RWPE1 (cell line): ENCODE data around the gene SLC25A13.
"Not testable (repeated sequence)": the region's sequence is repeated elsewhere in the genome, so short reads cannot be mapped to it uniquely, and the experiment has no call there.

Source experiments
- CTCF ChIA-PET: fragments of 350-600 bp; sonication (Branson Sonifier 250); formaldehyde crosslinking; extraction: SDS; loops from one replicate; lab custom pipeline; 2021; lab: Yijun Ruan, JAX
- POLR2A ChIA-PET: fragments of 400-600 bp; formaldehyde crosslinking; extraction: SDS; loops from one replicate; lab custom pipeline; 2020; ENCODE audit warnings: antibody characterized with exemption; ENCODE audit not compliant: low non-redundant PET; lab: Yijun Ruan, JAX
- DNase-seq: peaks from one replicate; pipeline ENCODE4 v3.0.0; 2012; ENCODE audit warnings: low spot score
- H3K27ac ChIP-seq: fragments of 450-650 bp; 2 replicates; pipeline ENCODE4 v1.5.1; 2017
- TF ChIP-seq, protein P1 (sequence below): fragments of 450-650 bp; conservative IDR thresholded peaks from 2 replicates; pipeline ENCODE4 v1.5.1; 2017; ENCODE audit warnings: low read depth, mild to moderate bottlenecking

The SLC25A13 gene

DNA sequence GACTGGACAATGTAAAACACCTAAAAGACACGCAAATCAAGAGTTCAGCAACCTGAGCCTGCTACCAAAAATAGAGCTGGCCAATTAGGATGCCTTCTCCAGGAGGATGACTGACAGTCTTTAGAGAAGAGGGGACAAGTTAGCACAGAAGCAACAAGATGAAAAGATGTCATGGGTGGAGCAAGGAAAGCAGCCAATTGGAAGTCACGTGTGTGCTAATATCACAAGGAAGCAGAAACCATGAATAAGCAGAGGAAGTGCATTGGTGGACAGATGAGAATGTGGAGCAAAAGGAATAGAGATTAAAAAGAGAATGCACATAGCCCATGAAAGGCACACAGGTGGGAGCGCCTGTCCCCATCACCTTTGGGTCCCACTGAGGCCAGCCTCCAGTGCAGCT is 148.1 kb downstream of the SLC25A13 start:
- ChIA-PET POLR2A (no interaction called here), CTCF (interaction anchor here (0.5 kb wide), 1 partner anchor 94 kb away, joined by 5 read pairs; no protein-coding TSS in a partner anchor)
- no peak for DNase-seq
- TF ChIP-seq, protein P1, sequence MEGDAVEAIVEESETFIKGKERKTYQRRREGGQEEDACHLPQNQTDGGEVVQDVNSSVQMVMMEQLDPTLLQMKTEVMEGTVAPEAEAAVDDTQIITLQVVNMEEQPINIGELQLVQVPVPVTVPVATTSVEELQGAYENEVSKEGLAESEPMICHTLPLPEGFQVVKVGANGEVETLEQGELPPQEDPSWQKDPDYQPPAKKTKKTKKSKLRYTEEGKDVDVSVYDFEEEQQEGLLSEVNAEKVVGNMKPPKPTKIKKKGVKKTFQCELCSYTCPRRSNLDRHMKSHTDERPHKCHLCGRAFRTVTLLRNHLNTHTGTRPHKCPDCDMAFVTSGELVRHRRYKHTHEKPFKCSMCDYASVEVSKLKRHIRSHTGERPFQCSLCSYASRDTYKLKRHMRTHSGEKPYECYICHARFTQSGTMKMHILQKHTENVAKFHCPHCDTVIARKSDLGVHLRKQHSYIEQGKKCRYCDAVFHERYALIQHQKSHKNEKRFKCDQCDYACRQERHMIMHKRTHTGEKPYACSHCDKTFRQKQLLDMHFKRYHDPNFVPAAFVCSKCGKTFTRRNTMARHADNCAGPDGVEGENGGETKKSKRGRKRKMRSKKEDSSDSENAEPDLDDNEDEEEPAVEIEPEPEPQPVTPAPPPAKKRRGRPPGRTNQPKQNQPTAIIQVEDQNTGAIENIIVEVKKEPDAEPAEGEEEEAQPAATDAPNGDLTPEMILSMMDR = no peak
- no peak overlapping the region for H3K27ac ChIP-seq

DNA sequence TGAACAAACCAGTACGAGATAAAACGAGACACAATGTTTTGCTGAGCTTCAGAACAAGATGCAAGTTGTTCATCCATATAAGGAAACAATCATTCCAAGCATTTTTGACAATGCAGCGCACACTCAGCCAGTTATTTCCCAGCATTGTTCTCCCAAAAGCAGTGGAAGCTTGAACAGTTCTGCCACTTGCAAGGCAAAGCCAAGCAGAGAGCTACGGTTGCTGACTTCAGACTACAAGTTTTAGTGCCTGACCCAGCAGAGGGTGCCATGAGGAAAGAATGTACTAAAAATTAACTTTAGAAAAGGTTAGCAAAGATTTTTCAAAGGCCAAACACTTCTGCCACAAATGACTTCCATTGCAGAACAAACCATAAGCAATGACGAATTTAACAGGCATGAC is 152.5 kb downstream of the SLC25A13 start:
- CTCF ChIA-PET = interaction anchor here (0.6 kb wide), 1 partner anchor 84 kb away, joined by 6 read pairs; no protein-coding TSS in a partner anchor

DNA sequence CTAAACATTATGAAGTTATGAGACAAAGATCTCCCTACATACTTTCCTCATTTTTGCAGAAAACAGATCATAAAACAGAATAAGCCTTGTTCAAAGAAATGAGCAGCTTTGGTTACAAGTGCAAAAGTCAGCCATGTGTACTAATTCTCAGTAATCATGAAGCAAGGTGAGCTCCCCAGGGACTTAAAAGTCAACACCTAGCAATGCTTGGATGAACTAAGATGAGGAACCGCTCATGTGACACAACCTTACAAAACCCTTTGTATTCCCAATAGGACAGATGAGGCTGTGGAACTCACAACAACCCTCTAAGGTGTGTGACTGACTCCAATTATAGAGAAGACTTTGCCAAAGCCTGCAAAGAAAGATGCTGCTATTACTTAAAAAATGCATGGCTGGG is 154.5 kb downstream of the SLC25A13 start:
- no peak for DNase-seq
- ChIA-PET CTCF (no interaction called here), POLR2A (no interaction called here)
- TF ChIP-seq, protein P1 = no peak
- no peak overlapping the region for H3K27ac ChIP-seq

More for the DNA sequence above, 152.5 kb downstream of the SLC25A13 start:
- POLR2A ChIA-PET = no interaction called here
- no peak for DNase-seq
- H3K27ac ChIP-seq = no peak overlapping the region
- TF ChIP-seq, protein P1 = no peak

DNA sequence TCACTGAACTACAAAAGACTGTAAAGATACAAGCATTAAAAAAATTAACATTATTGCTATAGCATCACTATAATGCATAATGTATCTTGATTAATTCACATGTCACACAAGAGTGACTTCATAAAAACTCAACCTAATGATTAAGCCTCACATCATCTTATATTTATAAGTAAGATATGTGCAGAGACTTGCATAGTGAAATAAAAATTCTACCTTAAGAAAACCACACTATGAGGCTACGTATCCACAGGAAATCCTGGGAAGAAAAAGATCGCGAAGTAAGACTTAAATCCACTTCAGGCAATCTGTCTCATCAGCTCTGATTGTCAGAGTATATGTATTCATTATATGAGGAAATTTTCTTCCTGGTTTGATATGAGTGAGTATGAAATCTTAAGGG is 160.0 kb downstream of the SLC25A13 start:
- no peak for DNase-seq
- ChIA-PET CTCF (interaction anchor here (0.6 to 0.7 kb wide), 3 partner anchors 22 to 102 kb away, joined by 3 read pairs; no protein-coding TSS in a partner anchor), POLR2A (no interaction called here)
- TF ChIP-seq, protein P1 = no peak
- no peak overlapping the region for H3K27ac ChIP-seq

DNA sequence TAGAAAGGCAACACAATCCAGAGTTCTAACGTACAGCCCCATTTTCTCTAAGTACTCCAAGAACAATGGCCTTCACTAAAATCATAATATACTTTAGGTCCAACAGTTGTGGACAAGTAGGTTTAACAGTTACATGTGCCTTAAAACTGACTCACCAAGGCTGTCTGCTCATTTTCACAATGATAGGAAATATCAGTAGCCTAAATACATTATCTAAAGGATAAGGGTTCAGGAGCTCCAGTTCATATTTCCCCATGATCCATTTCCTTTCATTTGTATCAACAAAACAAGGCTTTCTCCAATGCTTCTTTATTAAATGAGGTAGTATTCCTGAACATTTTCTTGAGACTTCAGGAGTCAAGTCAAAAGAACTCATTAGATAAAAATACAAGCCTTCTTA is 164.0 kb downstream of the SLC25A13 start:
- no peak overlapping the region for H3K27ac ChIP-seq
- TF ChIP-seq, protein P1 = no peak
- no peak for DNase-seq
- POLR2A ChIA-PET = no interaction called here
- CTCF ChIA-PET = no interaction called here

DNA sequence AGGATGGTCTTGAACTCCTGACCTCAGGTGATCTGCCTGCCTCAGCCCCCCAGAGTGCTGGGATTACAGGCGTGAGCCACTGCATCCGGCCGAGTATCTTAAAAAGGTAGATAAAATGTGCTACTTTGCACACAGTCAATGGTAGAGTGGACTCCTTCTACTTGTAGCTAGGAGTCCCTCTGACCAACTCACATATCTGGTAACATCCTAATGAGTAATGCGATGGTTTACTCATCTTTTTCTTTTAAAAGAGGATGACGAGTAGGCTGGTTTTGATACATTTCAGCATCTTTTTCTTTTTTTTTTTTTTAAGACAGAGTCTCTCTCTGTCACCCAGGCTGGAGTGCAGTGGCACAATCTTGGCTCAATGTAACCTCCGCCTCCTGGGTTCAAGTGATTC is 167.4 kb downstream of the SLC25A13 start:
- CTCF ChIA-PET, POLR2A ChIA-PET, H3K27ac ChIP-seq, DNase-seq: not testable (repeated sequence)

DNA sequence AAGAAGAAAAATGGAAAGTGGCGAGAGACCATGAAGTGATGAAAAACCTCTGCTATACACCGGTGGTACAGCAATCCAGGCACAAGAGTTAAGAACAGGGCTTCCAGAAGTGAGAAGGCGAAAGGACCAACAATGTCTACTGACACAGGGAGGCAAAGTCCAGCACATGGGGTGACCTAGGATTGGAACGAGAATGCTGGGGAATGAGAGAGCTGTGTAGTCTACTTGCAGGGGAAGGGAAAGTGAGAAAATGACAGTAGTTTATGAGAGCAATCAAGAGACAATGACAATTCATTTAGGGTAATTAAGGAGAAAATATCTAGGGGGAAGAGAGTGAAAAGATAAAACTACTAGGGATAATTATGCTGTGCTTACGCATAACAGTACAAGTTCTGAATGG is 169.2 kb downstream of the SLC25A13 start:
- CTCF ChIA-PET = no interaction called here
- TF ChIP-seq, protein P1 = no peak
- H3K27ac ChIP-seq = no peak overlapping the region
- POLR2A ChIA-PET = no interaction called here
- DNase-seq = no peak
